NCI-H187 (cell line): ENCODE results near the gene BACH2.

Experiments used
- DNase-seq, 2 experiments: peaks; one replicate each; lab custom pipeline; 2025; lab: John Stamatoyannopoulos, UW

The BACH2 gene

DNA sequence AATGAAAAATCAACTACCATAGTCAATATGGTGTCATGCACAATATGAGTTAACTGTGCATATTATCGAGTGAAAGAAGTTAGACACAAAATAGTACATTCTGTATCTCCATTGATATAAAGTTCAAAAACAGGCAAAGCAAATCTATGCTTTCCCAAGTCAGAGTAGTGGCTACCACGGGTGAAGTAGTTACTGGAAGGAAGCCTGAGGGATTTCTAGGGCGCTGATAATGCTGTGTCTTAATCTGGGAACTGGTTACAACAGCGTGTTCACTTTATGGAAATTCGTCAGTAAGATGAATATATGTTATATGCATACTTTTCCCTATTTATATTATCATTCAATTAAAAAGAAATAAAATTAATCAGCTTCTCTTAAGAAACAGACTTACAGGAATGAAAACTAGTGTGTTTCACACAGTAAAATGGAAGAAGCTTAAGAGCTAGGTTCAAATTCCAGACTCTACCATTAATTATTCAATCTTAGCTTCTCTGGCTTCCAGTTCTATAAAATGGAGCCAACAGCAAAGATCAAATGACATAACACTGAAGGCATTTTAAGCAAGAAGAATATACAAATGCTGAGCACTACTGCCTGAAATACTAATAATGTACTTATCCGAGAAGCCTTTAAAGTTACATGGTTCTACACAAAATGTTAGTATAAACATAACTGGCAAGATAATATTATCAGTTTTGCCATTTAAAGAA is 19.2 kb downstream of the BACH2 start:
- DNase-seq: no peak

DNA sequence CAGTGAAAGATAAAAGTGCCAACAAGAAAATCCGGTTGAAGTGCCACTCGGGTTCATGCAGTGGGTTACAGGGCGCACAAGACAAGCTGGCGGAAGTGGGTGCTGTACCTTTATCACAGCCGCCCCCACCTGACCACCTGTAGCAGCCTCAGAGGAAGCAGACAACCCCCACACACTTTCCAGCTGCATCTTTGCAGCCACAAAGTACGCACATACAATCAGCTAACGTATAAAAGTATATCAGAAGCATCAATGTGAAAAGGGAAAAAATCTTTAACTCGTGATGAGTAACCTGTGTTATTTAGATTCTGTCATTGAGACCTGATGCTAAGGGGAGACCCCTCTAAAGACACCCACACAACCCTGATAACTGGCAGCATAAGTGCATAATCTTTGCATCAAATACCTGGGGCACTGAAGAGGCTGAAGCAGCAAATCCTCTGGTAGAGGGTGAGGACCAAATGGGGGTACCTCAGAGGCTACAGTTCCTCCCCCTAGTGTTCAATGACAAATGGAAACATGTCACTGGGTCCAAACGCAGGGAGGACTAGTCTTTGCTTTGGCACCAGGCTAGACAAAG is 22.1 kb downstream of the BACH2 start:
- no peak for DNase-seq

DNA sequence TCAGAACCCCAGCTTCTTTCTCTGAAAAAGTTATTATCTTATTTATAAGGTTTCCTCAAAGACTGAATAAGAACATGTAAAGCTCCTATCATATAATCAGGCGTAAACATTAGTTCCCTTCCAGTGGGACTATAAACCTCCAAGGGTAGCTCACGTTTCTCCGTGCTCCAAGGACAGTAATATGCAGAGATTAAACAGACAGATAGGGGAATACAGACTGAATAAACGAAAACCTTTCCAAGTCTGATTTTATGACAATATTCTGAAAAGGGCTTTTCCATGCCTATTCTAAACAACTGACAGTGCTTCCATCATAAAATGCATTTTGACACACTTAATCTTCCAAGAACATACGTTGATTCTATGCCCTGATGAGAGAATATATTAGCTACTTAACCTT is 22.8 kb downstream of the BACH2 start:
- DNase-seq: no peak

GRCh38 chr6:90272895-90273294 is 23.7 kb downstream of the BACH2 start:
- no peak for DNase-seq

DNA sequence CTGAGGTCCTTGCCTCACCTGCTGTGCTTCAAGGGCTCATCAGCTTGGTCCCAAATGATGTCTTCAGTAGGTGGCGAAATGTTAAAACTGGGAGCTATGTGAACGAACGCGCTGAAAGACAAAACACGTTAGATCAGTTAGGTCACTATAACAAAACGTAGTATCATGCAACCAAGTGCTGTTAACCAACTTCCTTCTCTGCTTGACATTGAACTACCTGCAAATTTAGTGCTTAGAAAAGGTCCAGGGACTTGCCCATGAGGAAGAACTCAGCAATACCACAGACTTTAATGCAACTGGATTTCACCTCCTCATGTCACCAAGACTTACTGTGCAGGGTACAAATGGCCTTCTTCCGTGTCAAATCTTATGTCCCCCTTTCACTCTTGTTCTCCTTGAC is 24.8 kb downstream of the BACH2 start:
- no peak for DNase-seq

- no peak for DNase-seq
These were observed 27.3 kb downstream of the BACH2 start for GRCh38 chr6:90269334-90269733.

DNA sequence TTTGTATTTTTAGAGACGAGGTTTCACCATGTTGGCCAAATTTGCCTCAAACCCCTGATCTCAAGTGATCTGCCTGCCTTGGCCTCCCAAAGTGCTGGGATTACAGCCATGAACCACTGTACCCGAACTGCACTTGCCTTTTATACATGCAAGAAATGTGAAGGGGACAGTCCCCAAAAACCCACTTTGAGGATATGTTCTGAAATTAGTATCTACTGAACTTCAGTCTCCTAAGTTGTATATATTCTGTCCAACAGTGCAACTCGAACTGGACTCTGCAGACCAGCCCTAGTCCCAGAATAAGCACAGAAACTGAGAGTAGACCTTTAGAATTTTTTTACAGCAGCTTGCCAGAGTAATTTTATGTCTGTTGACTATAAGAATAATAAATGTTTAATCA is 28.5 kb downstream of the BACH2 start:
- DNase-seq: no peak

GRCh38 chr6:90266905-90267621 is 29.6 kb downstream of the BACH2 start:
- no peak for DNase-seq

- DNase-seq: no peak
These were observed 32.1 kb downstream of the BACH2 start for GRCh38 chr6:90264561-90264960.

DNA sequence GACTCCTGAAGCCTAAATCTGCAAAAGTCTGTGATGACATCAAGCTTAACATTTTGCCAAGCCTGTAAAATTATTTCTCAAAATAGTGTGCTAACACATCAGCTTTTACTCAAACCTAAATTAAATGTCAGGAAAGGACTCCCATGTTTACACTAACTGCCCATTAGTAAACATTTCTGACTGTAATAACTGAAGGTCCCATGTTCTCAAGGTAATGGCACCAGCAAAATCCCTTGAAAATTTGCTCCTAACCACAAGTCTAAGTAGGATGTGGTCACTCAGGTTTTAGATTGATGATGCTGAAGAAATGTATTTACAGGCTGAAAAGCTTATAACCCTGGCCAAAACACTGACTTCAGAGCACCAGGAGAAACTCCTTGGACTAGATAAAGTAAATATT is 33.0 kb downstream of the BACH2 start:
- no peak for DNase-seq

DNA sequence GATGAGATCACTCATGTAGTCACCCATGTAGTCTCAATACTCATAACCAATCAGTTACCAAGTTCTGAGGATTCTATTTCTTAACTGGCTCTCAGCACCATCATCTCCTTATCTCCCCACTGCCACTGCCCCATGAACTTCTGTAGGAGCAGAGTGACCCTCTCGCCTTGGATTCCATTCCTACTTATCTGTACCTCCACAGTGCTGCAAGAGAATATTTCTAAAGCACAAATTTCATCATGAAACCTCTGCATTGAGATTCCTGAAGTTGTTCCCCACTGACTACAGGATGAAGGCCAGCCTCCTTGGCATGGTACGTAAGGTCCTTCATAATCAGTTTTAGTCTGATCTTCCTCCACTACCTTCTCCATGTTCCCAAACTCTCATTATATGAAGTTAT is 34.8 kb downstream of the BACH2 start:
- DNase-seq: no peak

DNA sequence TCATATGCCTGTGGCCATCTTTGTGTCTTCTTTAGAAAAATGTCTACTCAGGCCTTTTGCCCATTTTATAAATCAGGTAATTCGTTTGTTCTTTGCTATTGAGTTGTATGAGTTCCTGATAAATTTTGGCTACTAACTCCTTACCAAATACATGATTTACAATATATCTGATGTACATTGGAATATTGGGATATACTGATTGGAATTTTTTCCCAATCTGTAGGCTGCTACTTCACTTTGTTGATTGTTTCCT is 39.2 kb downstream of the BACH2 start:
- no peak for DNase-seq

DNA sequence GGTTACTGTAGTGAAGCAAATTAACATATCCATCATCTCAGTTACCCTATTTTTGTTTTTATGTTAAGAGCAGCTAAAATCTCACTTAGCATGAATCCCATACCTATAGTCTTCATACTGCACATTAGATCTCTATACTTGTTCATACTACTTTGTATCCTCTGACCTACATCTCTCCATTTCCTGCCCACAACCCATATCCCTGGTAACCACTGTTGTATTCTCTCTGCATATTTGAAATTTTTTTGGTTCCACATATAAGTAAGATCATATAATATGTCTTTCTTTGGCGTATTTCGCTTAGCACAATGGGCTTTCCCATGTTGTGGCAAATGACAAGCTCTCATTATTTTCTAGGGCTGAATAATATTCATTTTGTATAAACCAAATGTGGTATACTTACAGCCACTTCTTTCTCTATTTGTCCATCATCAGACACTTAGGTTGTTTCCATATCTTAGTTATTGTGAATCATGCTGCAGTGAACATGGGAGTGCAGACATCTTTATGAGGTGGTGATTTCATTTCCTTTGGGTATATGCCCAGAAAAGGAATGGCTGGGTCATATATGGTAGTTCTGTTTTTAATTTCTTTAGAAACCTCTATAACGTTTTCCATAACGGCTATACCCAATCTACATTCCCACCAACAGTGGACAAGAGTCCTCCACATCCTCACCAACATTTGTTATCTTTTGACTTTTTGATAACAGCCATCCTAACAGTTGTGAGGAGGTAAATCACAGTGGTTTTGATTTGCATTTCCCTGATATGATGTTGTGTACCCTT is 39.8 kb downstream of the BACH2 start:
- no peak for DNase-seq

DNA sequence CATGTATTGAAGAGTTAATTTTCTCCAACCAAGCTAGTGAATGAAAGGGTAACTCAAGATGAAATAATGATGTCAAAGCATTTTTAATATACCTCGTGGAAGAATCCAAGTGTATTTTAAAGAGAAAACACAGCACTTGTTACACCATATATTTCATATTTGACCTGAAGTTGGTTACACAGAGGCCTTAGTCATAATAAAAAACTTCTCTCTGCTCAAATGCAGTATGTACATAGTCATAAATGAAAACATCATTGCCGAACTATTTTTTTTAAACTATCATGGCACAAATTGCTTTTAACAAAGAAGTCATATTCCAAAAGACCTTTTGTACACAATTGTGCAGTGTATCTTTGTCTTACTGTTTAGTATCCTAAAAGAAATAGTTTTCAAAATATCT is 43.0 kb downstream of the BACH2 start:
- DNase-seq: no peak

DNA sequence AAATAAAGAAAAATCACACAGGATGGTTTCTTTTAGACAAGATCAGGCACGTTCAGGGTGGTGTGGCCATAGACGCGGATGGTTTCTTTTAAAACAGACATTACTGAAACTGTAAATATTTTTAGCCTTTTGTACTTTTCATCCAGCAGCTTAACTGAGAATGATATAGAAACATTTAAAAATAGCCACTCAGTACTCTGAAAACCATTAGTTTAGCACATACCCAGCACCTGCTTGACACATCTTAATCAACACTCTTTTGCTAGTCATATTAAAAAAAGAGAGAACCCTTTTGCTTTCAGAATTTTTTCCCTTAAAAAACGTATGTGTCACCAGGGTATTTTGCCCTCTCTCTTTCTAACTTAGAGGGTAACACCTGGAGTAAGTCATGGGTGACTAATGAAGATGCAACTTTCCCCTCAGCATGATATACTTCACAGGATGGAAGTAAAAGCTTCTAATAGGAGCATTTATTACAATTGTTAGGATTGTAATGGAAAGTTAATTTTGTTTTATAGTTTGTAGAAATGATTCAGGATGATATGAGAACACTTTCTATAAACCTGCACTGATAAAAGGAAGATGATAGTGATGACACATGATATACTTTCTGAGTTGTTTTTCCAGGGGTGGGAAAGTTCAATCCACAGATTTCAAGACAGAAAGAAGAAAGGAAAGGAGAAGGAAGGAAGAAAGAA is 45.2 kb downstream of the BACH2 start:
- no peak for DNase-seq

GRCh38 chr6:90250405-90250804 is 46.2 kb downstream of the BACH2 start:
- no peak for DNase-seq

DNA sequence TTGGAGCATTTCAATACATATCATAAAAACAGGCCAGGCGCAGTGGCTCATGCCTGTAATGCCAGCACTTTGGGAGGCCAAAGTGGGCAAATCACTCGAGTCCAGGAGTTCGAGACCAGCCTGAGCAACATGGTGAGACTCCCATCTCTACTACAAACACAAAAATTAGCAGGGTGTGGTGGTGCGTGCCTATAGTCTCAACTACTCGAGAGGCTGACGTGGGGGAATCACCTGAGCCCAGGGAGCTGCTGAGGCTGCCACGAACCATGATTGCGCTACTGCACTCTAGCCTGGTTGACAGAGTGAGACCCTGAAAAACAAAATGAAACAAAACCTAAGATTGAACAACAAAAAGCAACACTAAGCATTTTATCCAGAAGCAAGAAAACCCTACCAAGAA is 47.2 kb downstream of the BACH2 start:
- no peak for DNase-seq

GRCh38 chr6:90249034-90249433 is 47.6 kb downstream of the BACH2 start:
- DNase-seq: no peak

GRCh38 chr6:90247262-90247661 is 49.4 kb downstream of the BACH2 start:
- no peak for DNase-seq

DNA sequence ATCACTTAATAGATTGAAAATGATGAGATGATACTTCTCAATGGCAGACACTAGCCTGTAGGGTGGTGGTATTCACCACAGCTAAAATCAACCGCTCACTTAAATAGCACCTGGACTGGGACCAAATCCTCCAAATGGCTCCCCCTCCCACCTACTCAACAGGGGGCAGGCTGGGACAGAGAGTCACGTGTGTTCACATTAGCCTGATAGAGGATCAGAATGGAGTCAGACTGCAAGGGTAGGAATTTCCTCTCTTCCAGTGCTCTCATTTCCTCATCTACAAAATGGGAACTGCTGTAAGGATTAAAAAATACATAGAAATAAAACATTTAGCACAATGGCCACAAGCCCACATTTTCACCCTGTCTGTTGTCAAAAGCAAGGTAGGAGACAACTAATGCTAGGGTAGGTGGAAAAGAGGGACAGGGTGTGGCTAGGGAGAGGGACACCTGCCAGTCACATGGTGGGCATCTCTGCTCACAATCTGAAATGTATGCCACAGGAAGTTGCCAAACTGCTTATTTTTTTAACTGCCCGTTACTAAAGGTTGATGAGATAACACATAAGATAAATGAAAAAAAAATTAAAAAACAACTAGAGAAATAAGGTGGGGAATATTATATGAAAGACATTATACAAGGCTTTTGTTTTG is 55.3 kb downstream of the BACH2 start:
- DNase-seq: no peak

DNA sequence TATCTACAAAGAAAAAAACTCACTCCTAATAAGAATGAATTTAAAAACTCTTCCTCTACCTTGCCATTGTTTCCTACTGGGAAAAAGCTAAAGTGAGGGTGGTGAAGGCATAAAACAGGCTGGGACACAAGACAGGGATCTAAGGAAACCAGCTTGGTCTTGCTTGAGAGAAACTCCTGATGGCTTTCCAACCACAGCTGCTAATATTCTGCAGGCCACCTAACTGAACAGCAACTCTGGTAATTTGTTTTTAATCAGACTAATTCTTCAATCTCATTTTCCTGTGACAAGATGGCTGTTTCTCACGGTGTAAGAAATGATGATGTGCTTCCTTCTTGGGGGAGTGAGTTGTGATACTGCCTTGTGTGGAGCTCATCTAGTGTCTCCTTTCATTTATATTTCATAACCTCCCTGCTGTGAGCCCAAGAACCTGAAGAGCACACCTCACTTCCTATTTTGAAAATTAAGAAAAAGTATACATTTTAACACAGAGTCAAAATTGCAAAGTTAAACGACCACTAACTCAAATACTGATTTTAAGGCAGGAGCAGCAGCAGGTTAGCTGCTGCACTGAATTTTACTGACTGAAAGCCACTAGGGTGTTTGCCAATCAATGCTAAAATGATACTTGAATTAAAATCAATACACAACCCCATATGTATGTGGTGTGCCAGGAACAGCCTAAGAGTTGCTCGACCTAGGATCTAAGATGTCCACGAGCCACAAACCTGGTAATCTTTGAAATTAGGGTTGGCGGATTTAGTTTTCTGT is 58.0 kb downstream of the BACH2 start:
- DNase-seq: no peak
